AG04450 (cell line): ENCODE data around the gene CHCHD6. TPM values are rescaled to one million over a fixed set of nuclear protein-coding genes. Genes with fewer than 3 reads are reported as not detected.

Source experiments
- CTCF ChIA-PET: fragments of 300-600, 350-600 bp; formaldehyde crosslinking; extraction: SDS; loops from one replicate; lab custom pipeline; 2022; ENCODE audit warnings: antibody characterized with exemption, inconsistent platforms; lab: Charles Lee
- POLR2A ChIA-PET: fragments of 350-600 bp; formaldehyde crosslinking; extraction: SDS; loops from one replicate; lab custom pipeline; 2021; ENCODE audit warnings: antibody characterized with exemption, inconsistent platforms; lab: Yijun Ruan, JAX
- DNase-seq: peaks from one replicate; pipeline ENCODE4 v3.0.0-alpha.2; 2011; ENCODE audit warnings: low read depth, low spot score
- H3K27ac ChIP-seq: one replicate; pipeline ENCODE4 v1.5.1; 2012; ENCODE audit warnings: low read depth, low read length, control low read depth
- H3K27me3 ChIP-seq: one replicate; pipeline ENCODE4 v1.6.0; 2012; ENCODE audit warnings: low read length; ENCODE audit not compliant: control insufficient read depth, insufficient read depth
- H3K4me3 ChIP-seq: 2 replicates; pipeline ENCODE4 v1.5.1; 2011; ENCODE audit warnings: mild to moderate bottlenecking, low read depth, low read length, control low read depth
- H3K9me3 ChIP-seq: 2 replicates; pipeline ENCODE4 v1.5.1; 2012; ENCODE audit warnings: low read length; ENCODE audit not compliant: control insufficient read depth, insufficient read depth
- CTCF ChIP-seq: IDR thresholded peaks from 2 replicates; pipeline ENCODE4 v1.5.1; 2011; ENCODE audit warnings: low read depth, low read length, control low read depth, inconsistent platforms
- polyA plus RNA-seq: library from polyadenylated mRNA; depleted of rRNA; stranded (reverse); fragments of >200 nt; gene quantifications from 2 replicates; pipeline ENCODE4 v1.2.3, GENCODE V29; 2011

Gene CHCHD6
- polyA plus RNA-seq, 1 experiment = 14.0 TPM

DNA sequence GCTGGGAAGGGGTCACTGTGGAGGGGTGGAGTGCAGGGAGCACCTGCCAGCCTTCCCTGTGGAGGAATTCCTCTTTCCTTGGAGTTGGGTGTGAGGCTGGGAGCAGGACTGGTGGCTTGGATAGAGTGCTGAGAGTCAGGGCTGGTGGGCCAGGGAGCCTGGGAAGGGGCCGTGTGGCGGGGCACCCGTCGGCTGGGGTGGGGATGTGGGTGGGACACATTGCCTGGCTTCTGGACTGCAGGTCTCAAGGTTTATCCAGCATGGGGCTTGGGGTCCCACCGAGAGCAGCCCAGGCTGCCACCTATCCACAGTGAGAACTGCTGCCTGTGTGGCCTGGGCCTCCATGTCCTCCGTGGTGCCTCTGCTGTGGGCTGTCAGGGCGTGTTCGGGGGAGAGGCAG, 283.6 kb downstream of the CHCHD6 start:
- DNase-seq = no peak
- no peaks in the 10 kb centered on the region for H3K27me3 ChIP-seq
- H3K27ac ChIP-seq = no peak overlapping the region
- H3K9me3 ChIP-seq = no peaks in the 10 kb centered on the region; the same call in 1 of the 2 replicates
- CTCF ChIA-PET = no interaction called here
- TF ChIP-seq CTCF = no peak
- POLR2A ChIA-PET = no interaction called here
- no peak overlapping the region for H3K4me3 ChIP-seq

DNA sequence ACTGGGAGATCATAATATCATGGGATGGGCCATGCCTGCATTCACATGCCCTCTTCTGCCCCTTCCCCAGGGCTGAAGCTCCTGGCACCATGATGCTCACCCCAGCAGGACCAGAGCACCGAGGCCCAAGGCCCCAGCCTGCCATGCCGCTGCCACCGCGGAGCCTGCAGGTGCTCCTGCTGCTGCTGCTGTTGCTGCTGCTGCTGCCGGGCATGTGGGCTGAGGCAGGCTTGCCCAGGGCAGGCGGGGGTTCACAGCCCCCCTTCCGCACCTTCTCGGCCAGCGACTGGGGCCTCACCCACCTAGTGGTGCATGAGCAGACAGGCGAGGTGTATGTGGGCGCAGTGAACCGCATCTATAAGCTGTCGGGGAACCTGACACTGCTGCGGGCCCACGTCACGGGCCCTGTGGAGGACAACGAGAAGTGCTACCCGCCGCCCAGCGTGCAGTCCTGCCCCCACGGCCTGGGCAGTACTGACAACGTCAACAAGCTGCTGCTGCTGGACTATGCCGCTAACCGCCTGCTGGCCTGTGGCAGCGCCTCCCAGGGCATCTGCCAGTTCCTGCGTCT, 284.5 kb downstream of the CHCHD6 start:
- TF ChIP-seq CTCF = no peak
- Histone ChIP-seq H3K27me3 (no peaks in the 10 kb centered on the region), H3K4me3 (no peak overlapping the region), H3K9me3 (no peaks in the 10 kb centered on the region; the same call in 1 of the 2 replicates), H3K27ac (no peak overlapping the region)
- DNase-seq = no peak
- ChIA-PET POLR2A (no interaction called here), CTCF (no interaction called here)

DNA sequence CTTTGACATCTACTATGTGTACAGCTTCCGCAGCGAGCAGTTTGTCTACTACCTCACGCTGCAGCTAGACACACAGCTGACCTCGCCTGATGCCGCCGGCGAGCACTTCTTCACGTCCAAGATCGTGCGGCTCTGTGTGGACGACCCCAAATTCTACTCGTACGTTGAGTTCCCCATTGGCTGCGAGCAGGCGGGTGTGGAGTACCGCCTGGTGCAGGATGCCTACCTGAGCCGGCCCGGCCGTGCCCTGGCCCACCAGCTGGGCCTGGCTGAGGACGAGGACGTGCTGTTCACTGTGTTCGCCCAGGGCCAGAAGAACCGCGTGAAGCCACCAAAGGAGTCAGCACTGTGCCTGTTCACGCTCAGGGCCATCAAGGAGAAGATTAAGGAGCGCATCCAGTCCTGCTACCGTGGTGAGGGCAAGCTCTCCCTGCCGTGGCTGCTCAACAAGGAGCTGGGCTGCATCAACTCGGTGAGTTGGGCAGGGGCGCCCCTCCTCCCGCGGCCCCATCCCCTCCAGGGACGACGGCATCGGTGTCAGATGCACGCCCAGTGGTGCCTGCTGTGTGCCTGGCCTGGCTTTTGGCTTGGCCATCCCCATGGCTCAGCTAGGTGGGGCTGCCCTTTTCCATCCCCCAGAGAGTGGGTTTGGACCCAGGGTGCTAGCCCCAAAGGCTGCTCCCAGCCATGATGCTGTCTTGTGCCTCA, 285.4 kb downstream of the CHCHD6 start:
- CTCF ChIA-PET = no interaction called here

DNA sequence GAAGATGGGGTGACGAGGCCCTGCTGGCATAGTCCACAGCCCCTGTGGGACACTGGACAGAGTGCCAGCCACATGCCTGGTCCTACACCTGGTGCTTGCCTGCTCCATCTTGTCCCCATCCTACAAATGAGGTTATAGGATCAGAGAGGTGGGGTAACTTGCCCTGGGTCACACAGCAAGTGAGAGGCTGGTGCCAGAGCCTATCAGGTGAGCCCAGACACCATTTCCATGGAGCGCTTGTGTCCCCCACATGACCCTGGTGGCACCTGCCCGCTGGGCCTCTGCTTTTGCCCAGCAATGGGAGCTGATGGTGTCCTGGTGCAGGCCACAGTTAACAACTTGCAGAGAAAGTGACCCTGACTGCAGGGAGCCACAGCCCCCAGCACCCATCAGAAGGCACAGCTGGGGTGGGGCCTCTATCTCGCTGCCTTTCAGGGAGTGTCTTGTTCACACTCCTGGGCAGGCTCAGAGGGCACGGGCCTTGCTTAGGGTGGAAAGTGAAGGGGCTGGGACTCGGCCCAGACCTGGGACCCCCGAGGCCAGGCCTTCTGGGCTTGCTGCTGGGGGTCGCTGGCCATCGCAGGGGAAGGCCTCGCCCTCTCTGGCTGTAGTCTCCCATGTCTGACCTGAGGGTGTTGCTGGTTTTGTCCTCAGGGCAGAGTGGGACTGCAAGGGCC, 286.1 kb downstream of the CHCHD6 start:
- H3K9me3 ChIP-seq = no peaks in the 10 kb centered on the region; the same call in 1 of the 2 replicates
- TF ChIP-seq CTCF = no peak
- H3K4me3 ChIP-seq = no peak overlapping the region
- H3K27ac ChIP-seq = no peak overlapping the region
- ChIA-PET POLR2A (no interaction called here), CTCF (no interaction called here)
- DNase-seq = no peak
- no peaks in the 10 kb centered on the region for H3K27me3 ChIP-seq

More for the DNA sequence above, 285.4 kb downstream of the CHCHD6 start:
- DNase-seq = no peak
- Histone ChIP-seq H3K27me3 (no peaks in the 10 kb centered on the region), H3K9me3 (no peaks in the 10 kb centered on the region; the same call in 1 of the 2 replicates), H3K27ac (no peak overlapping the region), H3K4me3 (no peak overlapping the region)
- no peak for TF ChIP-seq CTCF
- POLR2A ChIA-PET = no interaction called here

GRCh38 chr3:126990890-126991289, 286.9 kb downstream of the CHCHD6 start:
- ChIA-PET CTCF (no interaction called here), POLR2A (no interaction called here)
- H3K27ac ChIP-seq = no peak overlapping the region
- H3K4me3 ChIP-seq = no peak overlapping the region
- DNase-seq = no peak
- no peaks in the 10 kb centered on the region; the same call in 1 of the 2 replicates for H3K9me3 ChIP-seq
- no peak for TF ChIP-seq CTCF
- H3K27me3 ChIP-seq = no peaks in the 10 kb centered on the region
